HCT116 (cell line): Measurements from ENCODE around the gene HDGF. TPM values are rescaled to one million over a fixed set of nuclear protein-coding genes. Genes with fewer than 3 reads are reported as not detected.

ENCODE experiments used
- ATAC-seq: fragments of 200-7000 bp; cut with Tn5 transposase; 2 replicates; pipeline ENCODE4 v1.9.1; 2020; ENCODE audit warnings: mild to moderate bottlenecking, moderate library complexity
- BruUV-seq: library from RNA; stranded (reverse); fragments of 400-500 nt; replicated peaks from 2 replicates; lab custom pipeline; 2021; lab: Mats Ljungman, UMichigan
- CTCF ChIA-PET: fragments of 300-600 bp; sonication (Branson Sonifier 250); formaldehyde crosslinking; loops from one replicate; lab custom pipeline; 2021; ENCODE audit warnings: antibody characterized with exemption; lab: Charles Lee
- POLR2A ChIA-PET: fragments of 300-600, 350-600 bp; sonication (Branson Sonifier 250); formaldehyde crosslinking; loops from one replicate; lab custom pipeline; 2021; ENCODE audit warnings: antibody characterized with exemption; lab: Charles Lee
- RAD21 ChIA-PET, 2 experiments: fragments of 300-600 bp; sonication (Branson Sonifier 250); formaldehyde crosslinking; loops; one replicate each; lab custom pipeline; 2023; ENCODE audit warnings: low total read pairs in 2 of 2; ENCODE audit not compliant: uncharacterized antibody in 2 of 2, unreplicated experiment in 2 of 2, low non-redundant PET in 1 of 2; lab: Charles Lee
- DNase-seq: peaks from one replicate; pipeline ENCODE4 v3.0.0-alpha.2; 2010; ENCODE audit warnings: low read depth, low spot score
- H2AFZ ChIP-seq: fragments of 200-600 bp; shearing (Covaris generic), sonication (generic); 2 replicates; pipeline ENCODE4 v1.6.1; 2017; ENCODE audit warnings: low read depth, mixed run types, mixed read lengths, antibody characterized with exemption, low read length; ENCODE audit not compliant: poor library complexity, severe bottlenecking
- H3K27ac ChIP-seq: 2 replicates; pipeline ENCODE4 v1.5.1; 2012; ENCODE audit warnings: low read depth, low read length
- H3K27me3 ChIP-seq: fragments of 200-600 bp; sonication (generic); 2 replicates; pipeline ENCODE4 v1.6.1; 2016; ENCODE audit warnings: mixed run types, low read length, mixed read lengths; ENCODE audit not compliant: insufficient read depth
- H3K36me3 ChIP-seq, 2 experiments: fragments of 200-500 bp in 1 of 2; fragments of 200-600 bp in 1 of 2; sonication (Bioruptor generic) in 1 of 2; sonication (generic) in 1 of 2; 2 replicates each; pipeline versions ENCODE4 v1.5.1 to v1.6.1; 2014 to 2016; ENCODE audit warnings: low read length in 2 of 2, inconsistent platforms in 1 of 2, mixed read lengths in 1 of 2, mixed run types in 1 of 2; ENCODE audit not compliant: insufficient read depth in 2 of 2, control insufficient read depth in 1 of 2
- H3K4me1 ChIP-seq, 2 experiments: fragments of 200-600 bp in 1 of 2; sonication (generic) in 1 of 2; 2 replicates each; pipeline versions ENCODE4 v1.5.1 to v1.6.1; 2012 to 2017; ENCODE audit warnings: low read length in 2 of 2, inconsistent platforms in 1 of 2, mild to moderate bottlenecking in 1 of 2, mixed read lengths in 1 of 2, mixed run types in 1 of 2, moderate library complexity in 1 of 2; ENCODE audit not compliant: insufficient read depth in 2 of 2, control insufficient read depth in 1 of 2
- H3K4me2 ChIP-seq: fragments of 200-600 bp; sonication (generic); 2 replicates; pipeline ENCODE4 v1.6.1; 2017; ENCODE audit warnings: mixed run types, low read length, mixed read lengths
- H3K4me3 ChIP-seq, 2 experiments: fragments of 200-600 bp in 1 of 2; sonication (generic) in 1 of 2; replicated peaks in 1 of 2; 2 replicates each; pipeline ENCODE4 v1.5.1; 2011 to 2016; ENCODE audit warnings: low read length in 2 of 2, control low read depth in 1 of 2, low read depth in 1 of 2, mild to moderate bottlenecking in 1 of 2, mixed read lengths in 1 of 2, mixed run types in 1 of 2
- H3K79me2 ChIP-seq: fragments of 200-600 bp; sonication (generic); 2 replicates; pipeline ENCODE4 v1.6.1; 2017; ENCODE audit warnings: mild to moderate bottlenecking, mixed run types, low read length, moderate library complexity, mixed read lengths; ENCODE audit not compliant: insufficient read depth
- H3K9ac ChIP-seq: fragments of 200-600 bp; sonication (generic); 2 replicates; pipeline ENCODE4 v1.6.1; 2016; ENCODE audit warnings: low read length, mixed read lengths
- H3K9me2 ChIP-seq: fragments of 200-600 bp; sonication (generic), shearing (Covaris generic); 2 replicates; pipeline ENCODE4 v1.6.1; 2017; ENCODE audit warnings: mixed run types, mild to moderate bottlenecking, moderate library complexity; ENCODE audit not compliant: insufficient read depth
- H3K9me3 ChIP-seq, 2 experiments: fragments of 200-500 bp in 1 of 2; fragments of 200-600 bp in 1 of 2; sonication (Bioruptor generic) in 1 of 2; sonication (generic) in 1 of 2; 2 replicates each; pipeline ENCODE4 v1.6.1; 2014 to 2017; ENCODE audit warnings: low read length in 2 of 2, mixed read lengths in 2 of 2, inconsistent platforms in 1 of 2, low read depth in 1 of 2, mild to moderate bottlenecking in 1 of 2, mixed run types in 1 of 2, moderate library complexity in 1 of 2; ENCODE audit not compliant: control insufficient read depth in 1 of 2, insufficient read depth in 1 of 2
- H4K20me1 ChIP-seq: fragments of 200-600 bp; sonication (generic), shearing (Covaris generic); 2 replicates; pipeline ENCODE4 v1.6.1; 2017; ENCODE audit warnings: mixed run types, mild to moderate bottlenecking, moderate library complexity; ENCODE audit not compliant: insufficient read depth
- EZH2phosphoT487 ChIP-seq: fragments of 200-600 bp; IDR thresholded peaks from 2 replicates; pipeline ENCODE4 v1.6.1; 2018; ENCODE audit warnings: antibody characterized with exemption, borderline replicate concordance
- POLR2A ChIP-seq: IDR thresholded peaks from 2 replicates; pipeline ENCODE4 v1.7.0; 2011; ENCODE audit warnings: borderline replicate concordance; ENCODE audit not compliant: insufficient read depth, insufficient read length; ENCODE audit errors: extremely low read depth
- TCF7L2 ChIP-seq: IDR thresholded peaks from 2 replicates; pipeline ENCODE4 v1.7.0; 2011; ENCODE audit warnings: borderline replicate concordance, inconsistent platforms; ENCODE audit not compliant: insufficient read depth, insufficient read length; ENCODE audit errors: extremely low read depth
- YY1 ChIP-seq: IDR thresholded peaks from 2 replicates; pipeline ENCODE4 v1.6.1; 2011; ENCODE audit warnings: low read length, low read depth, moderate library complexity, mild to moderate bottlenecking; ENCODE audit not compliant: insufficient replicate concordance; ENCODE audit errors: extremely low read depth
- ZFX ChIP-seq: fragments of 450-650 bp; IDR thresholded peaks from 2 replicates; pipeline ENCODE4 v1.6.1; 2017
- intact Hi-C: fragments of 100-400 bp; cut with micrococcal nuclease; formaldehyde crosslinking; loops from 2 replicates; pipeline ENCODE4 v1.10.0; 2022
- total RNA-seq: library from RNA; stranded (reverse); gene quantifications from one replicate; pipeline ENCODE4 v1.2.1, GENCODE V29; 2021; ENCODE audit not compliant: unreplicated experiment
- TF ChIP-seq, protein P1 (sequence below), 3 experiments: fragments of 200-600 bp in 1 of 3; sonication (generic) in 1 of 3; IDR thresholded peaks in 2 of 3; conservative IDR thresholded peaks in 1 of 3; 2 replicates each; pipeline ENCODE4 v1.5.1; 2012 to 2017; ENCODE audit warnings: low read depth in 2 of 3, low read length in 2 of 3, antibody characterized with exemption in 1 of 3, borderline replicate concordance in 1 of 3, control low read depth in 1 of 3, mild to moderate bottlenecking in 1 of 3, mixed read lengths in 1 of 3, mixed run types in 1 of 3, moderate library complexity in 1 of 3; ENCODE audit not compliant: insufficient read depth in 1 of 3

Gene HDGF
- total RNA-seq, 1 experiment from 2014 or later: 304 TPM

DNA sequence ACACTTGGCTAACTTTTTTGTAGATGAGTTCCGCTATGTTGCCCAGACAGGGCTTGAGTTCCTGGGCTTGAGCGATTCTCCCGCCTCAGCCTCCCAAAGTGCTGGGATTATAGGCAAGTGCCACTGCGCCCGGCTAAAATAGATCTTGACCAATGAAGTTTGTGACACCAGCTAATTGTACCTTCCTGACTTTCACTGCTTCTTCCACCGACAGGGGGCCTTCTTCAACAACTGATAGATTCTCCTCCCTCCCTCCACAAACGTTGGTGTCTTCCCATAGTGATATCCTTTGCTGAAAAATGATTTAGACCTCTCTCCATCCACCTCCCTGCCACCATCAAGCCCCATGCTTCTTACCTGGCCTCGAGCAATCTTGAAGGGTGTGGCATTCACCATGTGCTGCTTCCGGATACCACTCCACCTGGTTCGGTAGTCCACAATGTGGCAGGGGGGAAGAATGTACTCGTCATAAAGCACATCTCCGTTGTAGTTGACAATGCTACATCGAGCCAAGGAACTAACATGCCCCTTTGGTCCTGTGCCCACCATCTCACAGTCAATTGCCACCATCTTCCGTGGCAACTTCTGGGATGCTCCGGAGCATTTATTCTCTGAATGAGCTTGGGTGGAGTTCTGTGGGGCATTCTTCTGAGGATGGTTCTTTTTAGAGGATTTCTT is 24.8 kb downstream of the HDGF start:
- ChIA-PET CTCF (interaction anchor here (0.6 to 10.8 kb wide), 42 partner anchors 10 to 225 kb away, joined by 3 to 508 read pairs (median 8); partner anchors contain the start of genes CRABP2, HAPLN2, HDGF and INSRR), RAD21 (interaction anchor here (0.6 to 3.1 kb wide), 14 partner anchors 14 to 202 kb away, joined by 3 to 67 read pairs (median 5); partner anchors contain the start of genes CRABP2 (in 2 of the 2), NTRK1 (in 2 of the 2) and MRPL24 (in 1 of the 2))
- Histone ChIP-seq H3K4me1 (peaks cover 24 to 34% of the 10 kb centered on the region in 2 experiments), H3K9ac (peak overlapping the region; percentile 93), H3K9me2 (no peaks in the 10 kb centered on the region), H3K9me3 (no peaks in the 10 kb centered on the region), H3K79me2 (peaks cover 74% of the 10 kb centered on the region), H3K4me2 (peak overlapping the region; percentile 95), H3K36me3 (peaks cover 21 to 33% of the 10 kb centered on the region in 2 experiments), H3K27me3 (no peaks in the 10 kb centered on the region)
- intact Hi-C loops: loop anchor here (1.0 kb wide), 5 partner anchors 37 to 202 kb away; partner anchors contain the start of gene NTRK1
- no TSS peak for BruUV-seq
- TF ChIP-seq YY1 (no peak), ZFX (no peak), EZH2phosphoT487 (no peak), POLR2A (no peak), TCF7L2 (no peak)
- TF ChIP-seq, protein P1, sequence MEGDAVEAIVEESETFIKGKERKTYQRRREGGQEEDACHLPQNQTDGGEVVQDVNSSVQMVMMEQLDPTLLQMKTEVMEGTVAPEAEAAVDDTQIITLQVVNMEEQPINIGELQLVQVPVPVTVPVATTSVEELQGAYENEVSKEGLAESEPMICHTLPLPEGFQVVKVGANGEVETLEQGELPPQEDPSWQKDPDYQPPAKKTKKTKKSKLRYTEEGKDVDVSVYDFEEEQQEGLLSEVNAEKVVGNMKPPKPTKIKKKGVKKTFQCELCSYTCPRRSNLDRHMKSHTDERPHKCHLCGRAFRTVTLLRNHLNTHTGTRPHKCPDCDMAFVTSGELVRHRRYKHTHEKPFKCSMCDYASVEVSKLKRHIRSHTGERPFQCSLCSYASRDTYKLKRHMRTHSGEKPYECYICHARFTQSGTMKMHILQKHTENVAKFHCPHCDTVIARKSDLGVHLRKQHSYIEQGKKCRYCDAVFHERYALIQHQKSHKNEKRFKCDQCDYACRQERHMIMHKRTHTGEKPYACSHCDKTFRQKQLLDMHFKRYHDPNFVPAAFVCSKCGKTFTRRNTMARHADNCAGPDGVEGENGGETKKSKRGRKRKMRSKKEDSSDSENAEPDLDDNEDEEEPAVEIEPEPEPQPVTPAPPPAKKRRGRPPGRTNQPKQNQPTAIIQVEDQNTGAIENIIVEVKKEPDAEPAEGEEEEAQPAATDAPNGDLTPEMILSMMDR (IDR thresholded peaks at IDR 0.05 in 2 of 3, conservative IDR thresholded peaks at IDR 0.05 in 1 of 3; ENCODE audit: borderline replicate concordance in 1 of 3, insufficient read depth in 1 of 3, low read depth in 2 of 3, low read length in 2 of 3): peak in 2 of 3 experiments; percentile 72 to 76; a peak in 4 of 6 replicates
- TF ChIP-seq, all 23 proteins: peak for 1
- ATAC-seq (peak; percentile 20), DNase-seq (peak; percentile 71)
- H2AFZ ChIP-seq: no peak overlapping the region
- POLR2A ChIA-PET: interaction anchor here (1.0 to 4.9 kb wide), 14 partner anchors 11 to 133 kb away, joined by 3 to 69 read pairs (median 4); partner anchors contain the start of genes CRABP2, MRPL24 and PRCC
- H3K4me3 ChIP-seq: peak overlapping the region; percentile 92 to 93
- H3K27ac ChIP-seq: peak overlapping the region; percentile 81
- H4K20me1 ChIP-seq: peaks cover 18% of the 10 kb centered on the region; the same call in 1 of the 2 replicates
